Activated gamma-delta T cell (primary cell): ENCODE results near the gene SPATA6.
"Not testable (repeated sequence)": the region's sequence is repeated elsewhere in the genome, so short reads cannot be mapped to it uniquely, and the experiment has no call there.

Source experiments
- DNase-seq: peaks from one replicate; lab custom pipeline; 2025; lab: John Stamatoyannopoulos, UW

The SPATA6 gene

DNA sequence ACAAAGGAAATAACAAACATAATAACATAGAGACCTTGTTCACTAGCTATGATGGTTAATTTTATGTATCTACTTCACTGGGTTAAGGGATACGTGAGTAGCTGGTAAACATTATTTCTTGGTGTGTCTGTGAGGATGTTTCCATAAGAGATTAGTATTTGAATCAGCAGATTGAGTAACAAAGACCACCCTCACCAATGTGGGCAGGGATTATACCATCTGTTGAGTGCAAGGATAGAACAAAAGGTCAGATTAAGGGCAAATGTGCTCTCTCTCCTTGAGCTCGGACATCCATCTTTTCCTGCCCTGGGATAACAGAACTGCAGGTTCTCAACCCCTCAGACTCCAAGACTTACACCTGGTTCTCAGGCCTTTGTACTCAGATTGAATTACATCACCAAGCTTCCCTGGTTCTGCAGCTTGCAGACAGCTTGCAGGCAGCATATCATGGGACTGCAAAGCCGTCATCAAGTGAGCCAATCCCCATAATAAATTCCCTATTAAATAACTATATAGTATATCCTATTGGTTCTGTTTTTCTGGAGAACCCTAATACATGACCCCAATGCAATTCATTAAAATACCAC lies 9.2 kb downstream of the SPATA6 start:
- no peak for DNase-seq

- no peak for DNase-seq
Measured at GRCh38 chr1:48450505-48450904, 21.5 kb downstream of the SPATA6 start.

GRCh38 chr1:48448932-48449331 lies 23.1 kb downstream of the SPATA6 start:
- no peak for DNase-seq

DNA sequence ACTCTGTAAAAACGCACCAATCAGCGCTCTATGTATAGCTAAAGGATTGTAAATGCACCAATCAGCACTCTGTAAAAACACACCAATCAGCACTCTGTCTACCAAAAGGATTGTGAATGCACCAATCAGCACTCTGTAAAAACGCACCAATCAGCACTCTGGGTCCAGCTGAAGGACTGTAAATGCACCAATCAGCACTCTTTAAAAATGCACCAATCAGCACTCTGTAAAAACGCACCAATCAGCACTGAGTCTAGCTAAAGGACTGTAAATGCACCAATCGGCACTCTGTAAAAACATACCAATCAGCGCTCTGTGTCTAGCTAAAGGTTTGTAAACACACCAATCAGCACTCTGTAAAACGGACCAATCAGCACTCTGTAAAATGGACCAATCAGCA lies 27.8 kb downstream of the SPATA6 start:
- DNase-seq = not testable (repeated sequence)

DNA sequence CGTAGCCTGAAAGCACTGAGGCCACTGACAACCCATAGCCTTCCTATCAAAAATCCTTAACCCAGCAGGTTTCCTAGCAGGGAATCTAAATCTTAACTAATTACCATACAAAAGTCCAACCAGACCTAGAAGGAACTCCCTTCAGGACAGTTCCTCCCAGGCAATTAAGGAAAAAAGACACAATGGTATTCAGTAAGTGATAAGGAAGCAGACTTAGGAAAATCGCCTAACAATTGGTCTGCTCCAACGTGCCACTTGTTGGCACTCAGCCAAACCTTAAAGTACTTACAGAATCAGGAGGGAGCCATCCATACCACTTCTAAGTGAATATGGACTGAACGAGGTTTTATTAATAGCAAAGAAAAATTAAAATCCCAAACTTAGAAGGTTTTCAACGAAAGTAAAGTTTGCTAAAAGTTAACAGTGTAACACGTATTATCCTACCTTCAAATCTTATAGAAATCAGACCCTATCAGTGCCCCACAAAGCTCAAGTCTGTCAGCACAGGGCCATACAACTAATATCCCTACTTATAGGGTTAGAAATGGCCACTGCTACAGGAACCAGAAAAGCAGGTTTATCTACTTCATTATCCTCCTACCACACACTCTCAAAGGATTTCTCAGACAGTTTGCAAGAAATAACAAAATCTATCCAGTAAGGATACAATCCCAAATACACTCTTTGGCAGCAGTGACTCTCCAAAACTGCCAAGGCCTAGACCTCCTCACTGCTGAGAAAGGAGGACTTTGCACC lies 29.0 kb downstream of the SPATA6 start:
- no peak for DNase-seq

DNA sequence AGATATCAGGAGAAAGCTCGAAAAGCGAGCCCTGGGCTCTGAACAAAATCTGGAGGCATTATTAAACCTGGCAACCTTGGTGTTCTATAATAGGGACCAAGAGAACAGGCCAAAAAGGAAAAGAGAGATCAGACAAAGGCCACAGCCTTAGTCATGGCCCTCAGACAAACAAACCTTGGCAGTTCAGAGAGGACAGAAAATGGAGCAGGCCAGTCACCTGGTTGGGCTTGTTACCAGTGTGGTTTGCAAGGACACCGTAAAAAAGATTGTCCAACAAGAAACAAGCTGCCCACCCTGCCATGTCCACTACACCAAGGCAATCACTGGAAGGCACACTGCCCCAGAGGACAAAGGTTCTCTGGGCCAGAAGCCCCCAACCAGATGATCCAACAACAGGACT lies 31.2 kb downstream of the SPATA6 start:
- DNase-seq = not testable (repeated sequence)

DNA sequence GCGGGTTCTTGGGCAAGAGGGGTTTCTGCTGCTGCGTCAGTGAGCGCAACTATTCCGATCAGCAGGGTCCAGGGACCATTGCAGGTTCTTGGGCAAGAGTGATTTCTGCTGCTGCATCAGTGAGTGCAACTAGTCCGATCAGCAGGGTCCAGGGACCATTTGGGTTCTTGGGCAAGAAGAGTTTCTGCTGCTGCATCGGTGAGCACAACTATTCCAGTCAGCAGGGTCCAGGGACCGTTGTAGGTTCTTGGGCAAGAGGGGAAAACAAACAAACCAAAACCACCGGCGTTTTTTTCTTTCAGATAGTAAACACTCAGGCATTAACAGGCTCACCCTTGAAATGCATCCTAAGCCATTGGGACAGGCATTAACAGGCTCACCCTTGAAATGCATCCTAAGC lies 32.6 kb downstream of the SPATA6 start:
- no peak for DNase-seq

- DNase-seq = not testable (repeated sequence)
Measured at GRCh38 chr1:48437379-48437778, 34.6 kb downstream of the SPATA6 start.

GRCh38 chr1:48435312-48436002 lies 36.5 kb downstream of the SPATA6 start:
- DNase-seq = not testable (repeated sequence)

- DNase-seq = no peak
Measured at GRCh38 chr1:48430832-48431231, 41.2 kb downstream of the SPATA6 start.

DNA sequence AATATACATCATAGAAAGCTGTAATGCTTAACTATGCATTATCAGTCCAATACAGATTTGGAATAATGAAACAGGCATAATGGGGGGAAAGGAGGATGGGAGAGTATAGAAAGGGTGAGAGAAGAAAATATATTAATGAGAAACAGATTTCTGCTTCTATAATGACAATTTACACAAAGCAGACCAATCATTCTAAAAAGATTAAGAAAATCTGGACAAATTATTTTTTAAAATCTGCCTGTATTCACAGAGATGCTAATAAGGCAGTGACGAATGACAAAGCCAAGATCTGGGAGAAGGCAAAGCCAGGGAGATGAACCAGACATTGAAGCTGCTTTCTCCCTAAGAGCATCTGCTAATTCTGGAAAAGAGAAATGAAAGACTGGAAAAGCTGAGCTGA lies 50.0 kb downstream of the SPATA6 start:
- DNase-seq = no peak

- DNase-seq = no peak
Measured at GRCh38 chr1:48418742-48419141, 53.3 kb downstream of the SPATA6 start.

- no peak for DNase-seq
Measured at GRCh38 chr1:48415050-48415449, 57.0 kb downstream of the SPATA6 start.

DNA sequence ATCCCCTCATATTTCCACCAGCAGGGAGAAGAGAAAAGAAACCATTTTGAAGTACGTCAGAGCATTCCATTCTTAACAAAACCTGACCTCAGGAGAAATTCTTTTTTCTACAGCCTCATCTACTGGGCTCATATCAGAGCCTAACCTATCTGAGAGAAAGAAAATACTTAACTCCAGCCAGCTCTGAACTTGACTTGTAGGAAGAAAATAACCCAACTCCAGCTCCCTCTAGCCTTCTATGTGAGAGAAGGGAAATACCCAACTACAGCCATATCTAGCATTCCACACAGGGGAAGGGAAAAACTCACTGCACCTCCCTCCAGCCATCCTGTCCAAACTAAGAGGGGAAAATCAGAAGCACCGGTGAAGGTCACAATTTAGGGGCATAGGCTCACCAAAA lies 57.7 kb downstream of the SPATA6 start:
- DNase-seq = no peak

- DNase-seq = no peak
Measured at GRCh38 chr1:48405940-48406339, 66.1 kb downstream of the SPATA6 start.

DNA sequence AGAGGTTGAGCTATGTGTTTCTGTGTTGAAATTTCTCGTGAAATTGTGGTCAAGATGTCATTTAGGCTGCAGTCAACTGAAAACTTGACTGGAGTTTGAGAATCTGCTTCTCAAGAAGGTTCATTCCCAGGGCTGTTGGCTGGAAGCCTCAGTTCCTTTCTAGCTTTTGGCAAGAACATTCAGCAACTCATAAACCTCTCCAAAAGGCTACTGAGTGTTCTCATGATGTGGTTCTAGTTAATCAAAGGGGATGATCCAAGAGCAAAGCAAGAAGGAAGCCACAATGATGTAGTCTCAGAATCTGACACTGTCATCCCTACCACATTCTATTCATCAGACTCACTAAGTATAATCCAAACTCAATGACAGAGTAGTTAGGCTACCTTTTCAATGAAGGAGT lies 66.6 kb downstream of the SPATA6 start:
- DNase-seq = no peak

DNA sequence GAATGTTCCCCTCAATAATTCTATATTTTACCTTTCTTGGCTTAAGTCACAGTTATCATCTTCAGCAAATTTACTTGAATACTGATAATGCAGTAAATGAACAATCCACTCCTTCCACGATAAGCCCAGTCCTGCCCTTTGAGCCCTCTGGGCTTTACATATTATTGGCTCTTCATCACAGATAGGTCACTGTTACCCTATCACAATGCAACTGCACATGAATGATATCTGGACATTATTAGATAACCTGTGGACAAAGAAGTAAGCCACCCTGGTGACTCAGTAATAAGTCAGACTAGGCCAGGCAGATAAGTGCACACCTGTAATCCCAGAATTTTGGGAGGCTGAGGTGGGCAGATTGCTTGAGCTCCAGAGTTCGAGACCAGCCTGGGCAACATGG lies 69.4 kb downstream of the SPATA6 start:
- no peak for DNase-seq

DNA sequence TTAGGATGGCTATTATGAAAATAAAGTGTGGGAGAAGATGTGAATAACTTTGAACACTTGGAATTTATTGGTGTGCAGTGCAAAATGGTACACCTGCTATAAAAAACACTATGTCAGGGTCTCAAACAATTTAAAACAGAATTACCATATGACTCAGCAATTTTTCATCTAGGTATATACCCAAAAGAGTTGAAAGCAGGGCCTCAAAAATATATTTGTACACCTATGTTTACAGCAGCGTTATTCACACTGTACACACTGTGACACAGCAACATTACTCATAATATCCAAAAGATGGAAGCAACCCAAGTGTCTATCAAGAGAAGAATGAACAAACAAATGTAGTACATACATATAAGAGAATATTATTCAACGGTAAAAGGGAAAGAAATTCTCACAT lies 75.8 kb downstream of the SPATA6 start:
- no peak for DNase-seq

DNA sequence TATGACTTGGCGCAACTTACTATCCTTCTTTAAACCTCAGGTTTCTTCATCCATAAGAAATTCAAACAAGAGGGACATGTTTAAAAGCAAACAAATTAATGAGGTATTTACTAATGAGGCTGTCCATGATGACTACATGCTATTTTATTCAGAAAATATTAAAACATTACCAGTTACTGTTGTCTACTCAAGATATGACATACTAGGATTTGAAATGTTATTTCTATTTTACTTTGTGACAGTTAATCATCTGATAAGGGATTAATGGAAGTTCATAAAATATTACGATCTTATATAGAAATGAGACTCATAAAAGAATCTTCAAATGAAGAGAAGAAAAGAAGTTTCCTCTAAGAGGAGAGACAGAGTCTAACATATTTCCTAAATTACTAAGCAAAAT lies 80.1 kb downstream of the SPATA6 start:
- no peak for DNase-seq

DNA sequence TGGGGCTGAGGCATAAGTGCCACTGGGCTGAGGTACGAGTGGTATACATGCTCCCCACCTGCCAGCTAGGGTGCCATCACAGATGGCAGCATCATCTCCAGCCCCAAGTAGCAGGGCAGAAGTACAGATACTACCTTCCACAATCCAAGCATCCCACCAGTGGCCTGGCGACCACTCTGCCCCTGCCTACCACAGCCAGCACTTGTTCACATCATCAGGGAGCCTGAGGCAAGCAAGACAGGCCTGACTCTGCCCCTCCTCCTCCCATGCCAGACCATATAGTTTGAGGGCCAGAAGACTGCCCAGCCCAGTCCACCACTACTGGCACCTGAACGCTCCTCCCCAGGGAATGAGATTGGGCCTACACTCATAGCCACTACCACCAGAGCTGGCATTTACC lies 84.6 kb downstream of the SPATA6 start:
- no peak for DNase-seq

- DNase-seq = no peak
Measured at GRCh38 chr1:48374785-48375184, 97.2 kb downstream of the SPATA6 start.

DNA sequence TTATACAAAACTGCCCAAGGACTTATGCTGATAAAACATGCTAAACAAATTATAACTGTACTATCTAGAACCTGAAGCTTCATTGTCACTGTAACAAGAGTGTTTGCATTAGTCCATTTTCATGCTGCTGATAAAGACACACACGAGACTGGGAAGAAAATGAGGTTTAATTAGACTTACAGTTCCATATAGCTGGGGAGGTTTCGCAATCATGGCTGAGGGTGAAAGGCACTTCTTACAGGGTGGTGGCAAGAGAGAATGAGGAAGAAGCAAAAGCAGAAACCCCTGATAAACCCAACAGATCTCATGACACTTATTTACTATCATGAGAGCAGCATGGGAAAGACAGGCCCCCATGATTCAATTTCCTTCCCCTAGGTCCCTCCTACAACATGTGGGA lies 100.4 kb downstream of the SPATA6 start:
- no peak for DNase-seq

DNA sequence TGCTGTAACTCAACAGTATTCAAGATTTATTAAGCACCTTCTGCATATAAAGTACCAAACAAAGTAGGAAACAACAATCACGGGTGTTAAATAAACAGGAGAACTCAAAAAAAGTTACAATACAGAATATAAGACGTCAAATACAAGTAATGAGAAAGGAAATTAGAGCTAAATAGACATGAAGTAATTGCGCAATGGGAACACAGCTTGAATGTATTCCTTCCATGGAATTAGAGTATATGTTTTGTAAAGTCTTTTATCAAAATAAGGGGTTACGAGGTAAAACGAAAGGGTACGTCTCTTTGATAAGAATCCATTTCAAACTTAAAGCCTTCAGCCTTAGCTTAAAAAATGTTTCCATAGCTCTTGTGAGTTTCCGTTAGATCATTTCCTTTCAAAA lies 109.1 kb downstream of the SPATA6 start:
- no peak for DNase-seq
